ENCODE data around the gene TBC1D14. TPM values are rescaled to one million over a fixed set of nuclear protein-coding genes. Genes with fewer than 3 reads are reported as not detected.

Gene TBC1D14
- total RNA-seq, 4 donors from 2014 or later: 39.0 to 48.4 (median 43.7) TPM

- no peak for TF ChIP-seq CTCF (IDR thresholded peaks at IDR 0.05; ENCODE audit: low read depth)
Measured at GRCh38 chr4:7054106-7054880, 144.7 kb downstream of the TBC1D14 start.

- TF ChIP-seq CTCF (IDR thresholded peaks at IDR 0.05; ENCODE audit: low read depth): no peak
Measured at GRCh38 chr4:7055111-7055989, 145.7 kb downstream of the TBC1D14 start.

- no peak for TF ChIP-seq CTCF (IDR thresholded peaks at IDR 0.05; ENCODE audit: low read depth)
Measured at GRCh38 chr4:7055990-7056325, 146.3 kb downstream of the TBC1D14 start.

GRCh38 chr4:7058792-7059191, 149.2 kb downstream of the TBC1D14 start:
- no peak for TF ChIP-seq CTCF (IDR thresholded peaks at IDR 0.05; ENCODE audit: low read depth)

- no peak for TF ChIP-seq CTCF (IDR thresholded peaks at IDR 0.05; ENCODE audit: low read depth)
Measured at GRCh38 chr4:7059662-7060061, 150.0 kb downstream of the TBC1D14 start.

GRCh38 chr4:7060346-7061150, 150.9 kb downstream of the TBC1D14 start:
- no peak for TF ChIP-seq CTCF (IDR thresholded peaks at IDR 0.05; ENCODE audit: low read depth)

All from subcutaneous adipose tissue (tissue), 4 donors.